GM12878 (cell line): Measurements from ENCODE around the gene SNAPC2. TPM values are rescaled to one million over a fixed set of nuclear protein-coding genes. Genes with fewer than 3 reads are reported as not detected.

Experiments
- ATAC-seq: fragments of 200-7000 bp; cut with Tn5 transposase; 3 replicates; pipeline ENCODE4 v1.9.1; 2020; ENCODE audit warnings: mild to moderate bottlenecking, moderate library complexity
- BruUV-seq: library from RNA; stranded (reverse); fragments of 400-500 nt; replicated peaks from 2 replicates; lab custom pipeline; 2021; lab: Mats Ljungman, UMichigan
- CTCF ChIA-PET: fragments of 300-600 bp; sonication (Branson Sonifier 250); formaldehyde crosslinking; extraction: SDS; loops from one replicate; lab custom pipeline; 2021; ENCODE audit warnings: inconsistent platforms; lab: Yijun Ruan, JAX
- POLR2A ChIA-PET: fragments of 350-600 bp; formaldehyde crosslinking; extraction: SDS; loops from one replicate; lab custom pipeline; 2021; ENCODE audit warnings: inconsistent platforms; lab: Charles Lee
- RAD21 ChIA-PET: fragments of 300-600 bp; sonication (Branson Sonifier 250); formaldehyde crosslinking; loops from one replicate; lab custom pipeline; 2023; ENCODE audit warnings: antibody characterized with exemption; ENCODE audit not compliant: unreplicated experiment; lab: Charles Lee
- SMC1A ChIA-PET: fragments of 300-600 bp; sonication (Branson Sonifier 250); formaldehyde crosslinking; loops from one replicate; lab custom pipeline; 2023; ENCODE audit not compliant: unreplicated experiment, uncharacterized antibody; lab: Charles Lee
- DNase-seq: peaks from one replicate; pipeline ENCODE4 v3.0.0-alpha.2; 2011; ENCODE audit warnings: low read depth, low spot score
- FAIRE-seq: peaks from 3 replicates; lab custom pipeline; 2011; peaks lifted over from hg19 to GRCh38; lab: Jason Lieb, UNC
- H2AFZ ChIP-seq: 2 replicates; pipeline ENCODE4 v1.6.0; 2011; ENCODE audit warnings: low read depth, low read length, control low read depth; ENCODE audit not compliant: control insufficient read depth
- H3K27ac ChIP-seq: 2 replicates; pipeline ENCODE4 v1.5.1; 2011; ENCODE audit warnings: control low read depth; ENCODE audit not compliant: control insufficient read depth, insufficient read depth
- H3K27me3 ChIP-seq, 2 experiments: replicated peaks in 1 of 2; 2 replicates each; pipeline versions ENCODE4 v1.6.0 to v1.6.1; 2011; ENCODE audit warnings: low read length in 1 of 2; ENCODE audit not compliant: control insufficient read depth in 2 of 2, insufficient read depth in 2 of 2
- H3K36me3 ChIP-seq, 2 experiments: 2 replicates each; pipeline ENCODE4 v1.5.1; 2011; ENCODE audit warnings: low read length in 1 of 2; ENCODE audit not compliant: control insufficient read depth in 2 of 2, insufficient read depth in 2 of 2
- H3K4me1 ChIP-seq: 2 replicates; pipeline ENCODE4 v1.6.1; 2011; ENCODE audit warnings: mild to moderate bottlenecking, low read length, moderate library complexity, mixed read lengths; ENCODE audit not compliant: control insufficient read depth, insufficient read depth
- H3K4me2 ChIP-seq: 2 replicates; pipeline ENCODE4 v1.6.0; 2011; ENCODE audit warnings: control low read depth; ENCODE audit not compliant: control insufficient read depth, insufficient read depth
- H3K4me3 ChIP-seq: fragments of 200-600 bp; sonication (generic); 2 replicates; pipeline ENCODE4 v1.5.1; 2016
- H3K79me2 ChIP-seq: 2 replicates; pipeline ENCODE4 v1.6.0; 2011; ENCODE audit warnings: low read length; ENCODE audit not compliant: control insufficient read depth, insufficient read depth
- H3K9ac ChIP-seq: 2 replicates; pipeline ENCODE4 v1.8.0; 2011; ENCODE audit warnings: low read length, control low read depth, mixed read lengths; ENCODE audit not compliant: control insufficient read depth, insufficient read depth
- H3K9me3 ChIP-seq: replicated peaks from 3 replicates; pipeline ENCODE4 v1.5.1; 2011; ENCODE audit warnings: mild to moderate bottlenecking, low read length; ENCODE audit not compliant: control insufficient read depth, insufficient read depth
- H4K20me1 ChIP-seq: 2 replicates; pipeline ENCODE4 v1.6.0; 2011; ENCODE audit not compliant: control insufficient read depth, insufficient read depth
- BACH1 ChIP-seq: fragments of 450-650 bp; IDR thresholded peaks from 2 replicates; pipeline ENCODE4 v1.6.1; 2017; ENCODE audit warnings: mild to moderate bottlenecking, borderline replicate concordance
- IKZF1 ChIP-seq: fragments of 450-650 bp; conservative IDR thresholded peaks from 2 replicates; pipeline ENCODE4 v1.6.1; 2017; ENCODE audit warnings: antibody characterized with exemption, mild to moderate bottlenecking
- IRF4 ChIP-seq: IDR thresholded peaks from 2 replicates; pipeline ENCODE4 v1.6.1; 2011; ENCODE audit warnings: low read depth, low read length
- IRF5 ChIP-seq: fragments of 450-650 bp; IDR thresholded peaks from 2 replicates; pipeline ENCODE4 v1.6.1; 2017; ENCODE audit warnings: borderline replicate concordance
- NFYB ChIP-seq: IDR thresholded peaks from 2 replicates; pipeline ENCODE4 v1.6.1; 2011; ENCODE audit warnings: low read depth, mild to moderate bottlenecking, low read length, improper control_type of control experiment, moderate library complexity; ENCODE audit not compliant: insufficient read depth
- NR2F1 ChIP-seq: fragments of 450-650 bp; conservative IDR thresholded peaks from 2 replicates; pipeline ENCODE4 v1.6.1; 2017; ENCODE audit warnings: mild to moderate bottlenecking
- POLR2A ChIP-seq: IDR thresholded peaks from 2 replicates; pipeline ENCODE4 v1.6.1; 2011; ENCODE audit warnings: low read depth, mild to moderate bottlenecking, low read length
- POLR2AphosphoS2 ChIP-seq: IDR thresholded peaks from 2 replicates; pipeline ENCODE4 v1.6.1; 2011; ENCODE audit warnings: low read depth, mild to moderate bottlenecking, low read length, improper control_type of control experiment, moderate library complexity
- SP1 ChIP-seq: IDR thresholded peaks from one replicate; pipeline ENCODE4 v1.6.1; 2011; ENCODE audit warnings: low read depth, low read length
- ZNF622 ChIP-seq: fragments of 450-650 bp; IDR thresholded peaks from 2 replicates; pipeline ENCODE4 v1.6.1; 2017; ENCODE audit warnings: mild to moderate bottlenecking, inconsistent platforms
- WGBS: methylation state at CpG from one replicate; pipeline ENCODE4 v1.1.6; 2016; ENCODE audit warnings: low lambda C conversion rate; ENCODE audit not compliant: insufficient replicate concordance, insufficient coverage; ENCODE audit errors: missing lambda C conversion rate; 5-methylcytosine and 5-hydroxymethylcytosine counted together
- in situ Hi-C: fragments of 300-500 bp; cut with MboI; formaldehyde crosslinking; loops from 9 replicates; pipeline ENCODE4 v1.14.3; 2018; ENCODE audit warnings: mixed read lengths
- intact Hi-C: fragments of 100-400 bp; cut with micrococcal nuclease; formaldehyde crosslinking; loops from one replicate; pipeline ENCODE4 v1.14.2; 2022; ENCODE audit not compliant: unreplicated experiment
- polyA plus RNA-seq, 11 experiments: library from polyadenylated mRNA; depleted of rRNA in 4 of 11; unstranded in 6 of 11; stranded (reverse) in 5 of 11; fragments of >200 nt; fragmentation: Nextera tagmentation in 4 of 11; fragmentation: Illumina TruSeq in 1 of 11; extraction: Ambion mirVana in 4 of 11; extraction: Trizol in 1 of 11; gene quantifications; 1 replicate in 1 of 11; 2 replicates in 10 of 11; pipeline versions ENCODE4 v1.2.1 to v1.2.3, GENCODE V29; 2011 to 2016; ENCODE audit warnings: inconsistent platforms in 2 of 11, missing spikeins in 2 of 11, low read depth in 1 of 11
- total RNA-seq, 4 experiments: library from RNA; depleted of rRNA in 3 of 4; stranded (reverse); fragments of >200 nt in 3 of 4; fragmentation: Illumina TruSeq in 1 of 4; extraction: Trizol in 1 of 4; gene quantifications; 2 replicates each; pipeline versions ENCODE4 v1.2.1 to v1.2.3, GENCODE V29; 2013 to 2021

Gene SNAPC2
- total and polyA plus RNA-seq, 10 of the 15 experiments (the other 5 are each of a cell fraction or from before 2014, with no cell fraction given), result 0.19 to 20.8 (median 12.6) TPM

- FAIRE-seq, result no peak
- POLR2A ChIA-PET, result no interaction called here
- CTCF ChIA-PET, result no interaction called here
These were observed 5.5 kb upstream of the SNAPC2 start, which contains the start of gene TGFBR3L for GRCh38 chr19:7914598-7915045. Gene TGFBR3L (plus strand): TSS chr19:7914830.

More at GRCh38 chr19:7914598-7915045, 5.5 kb upstream of the SNAPC2 start, which contains the start of gene TGFBR3L:
- ChIA-PET SMC1A (no interaction called here), RAD21 (no interaction called here)
- in situ Hi-C loops (no loop called here), intact Hi-C loops (no loop called here)
- Histone ChIP-seq H3K36me3 (peaks cover 0 to 14% of the 10 kb centered on the region in 2 experiments; a peak in 3 of 4 replicates), H3K9ac (no peak within 1 kb of the TSS), H3K4me1 (peaks cover 2% of the 10 kb centered on the region; the same call in 1 of the 2 replicates), H3K4me3 (no peak within 1 kb of the TSS), H3K4me2 (no peak within 1 kb of the TSS), H3K27me3 (peaks cover 8 to 21% of the 10 kb centered on the region in 2 experiments), H2AFZ (no peak within 1 kb of the TSS), H3K27ac (no peak within 1 kb of the TSS), H3K9me3 (no peaks in the 10 kb centered on the region; the same call in 2 of the 3 replicates), H3K79me2 (no peaks in the 10 kb centered on the region), H4K20me1 (no peaks in the 10 kb centered on the region)
- BruUV-seq, result no TSS peak
- DNase-seq (no peak), ATAC-seq (no peak)
- 59% methylated on average over 12 of the region's 12 CpGs for WGBS
- no peak for TF ChIP-seq NR2F1
- no peak for TF ChIP-seq IKZF1
- TF ChIP-seq IRF5, result no peak
- TF ChIP-seq IRF4, result no peak
- TF ChIP-seq POLR2A, result peak; percentile 67
- TF ChIP-seq BACH1, result no peak
- TF ChIP-seq POLR2AphosphoS2, result peak; percentile 48; the same call in 1 of the 2 replicates
- no peak for TF ChIP-seq SP1
- no peak for TF ChIP-seq NFYB
- TF ChIP-seq ZNF622, result no peak
